Chondrocyte (in vitro differentiated cells): ENCODE measurements around the gene YWHAH. TPM values are rescaled to one million over a fixed set of nuclear protein-coding genes. Genes with fewer than 3 reads are reported as not detected.

Source experiments
- DNase-seq: peaks from one replicate; pipeline ENCODE4 v3.0.0; 2021; ENCODE audit warnings: mixed read lengths, low spot score
- H3K27ac Mint-ChIP-seq: one replicate; pipeline ENCODE4 v1.8.0; 2021; ENCODE audit warnings: mild to moderate bottlenecking, moderate library complexity, mixed read lengths; ENCODE audit not compliant: unreplicated experiment
- H3K27me3 Mint-ChIP-seq: 2 replicates; pipeline ENCODE4 v1.8.0; 2021; ENCODE audit warnings: low read depth, mixed read lengths
- H3K36me3 Mint-ChIP-seq: 2 replicates; pipeline ENCODE4 v1.8.0; 2021; ENCODE audit warnings: low read depth, mixed read lengths
- H3K4me1 Mint-ChIP-seq: 2 replicates; pipeline ENCODE4 v1.8.0; 2021; ENCODE audit warnings: low read depth, mild to moderate bottlenecking, mixed read lengths
- H3K4me3 Mint-ChIP-seq: one replicate; pipeline ENCODE4 v1.8.0; 2021; ENCODE audit warnings: mild to moderate bottlenecking, moderate library complexity, mixed read lengths; ENCODE audit not compliant: unreplicated experiment
- H3K9me3 Mint-ChIP-seq: 2 replicates; pipeline ENCODE4 v1.8.0; 2021; ENCODE audit warnings: low read depth, mixed read lengths
- total RNA-seq: library from RNA; stranded (reverse); gene quantifications from 3 replicates; pipeline ENCODE4 v1.2.1, GENCODE V29; 2021
- TF ChIP-seq, protein P1 (sequence below): fragments of 200-600 bp; sonication (generic); IDR thresholded peaks from 2 replicates; pipeline ENCODE4 v1.5.0; 2021; ENCODE audit warnings: antibody characterized with exemption, mild to moderate bottlenecking, moderate library complexity

YWHAH gene
- total RNA-seq, 1 donor from 2014 or later: 223 TPM

DNA sequence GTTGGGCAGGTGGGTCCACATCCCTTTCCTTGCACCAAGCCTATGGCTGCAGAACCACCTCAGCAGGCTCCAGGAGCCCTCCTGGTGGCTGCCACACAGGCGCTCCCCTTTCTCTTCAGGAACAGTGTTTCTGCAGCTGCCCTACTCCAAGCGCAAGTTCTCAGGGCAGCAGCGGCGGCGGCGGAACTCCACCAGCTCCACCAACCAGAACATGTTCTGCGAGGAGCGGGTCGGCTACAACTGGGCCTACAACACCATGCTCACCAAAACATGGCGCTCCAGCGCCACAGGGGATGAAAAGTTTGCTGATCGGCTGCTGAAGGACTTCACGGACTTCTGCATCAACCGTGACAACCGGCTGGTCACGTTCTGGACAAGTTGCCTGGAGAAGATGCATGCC is 38.2 kb upstream of the YWHAH start:
- no peak overlapping the region for H3K4me3 Mint-ChIP-seq
- no peak overlapping the region for H3K27ac Mint-ChIP-seq
- no peaks in the 10 kb centered on the region for H3K4me1 Mint-ChIP-seq
- H3K36me3 Mint-ChIP-seq: peaks cover 22% of the 10 kb centered on the region
- TF ChIP-seq, protein P1, sequence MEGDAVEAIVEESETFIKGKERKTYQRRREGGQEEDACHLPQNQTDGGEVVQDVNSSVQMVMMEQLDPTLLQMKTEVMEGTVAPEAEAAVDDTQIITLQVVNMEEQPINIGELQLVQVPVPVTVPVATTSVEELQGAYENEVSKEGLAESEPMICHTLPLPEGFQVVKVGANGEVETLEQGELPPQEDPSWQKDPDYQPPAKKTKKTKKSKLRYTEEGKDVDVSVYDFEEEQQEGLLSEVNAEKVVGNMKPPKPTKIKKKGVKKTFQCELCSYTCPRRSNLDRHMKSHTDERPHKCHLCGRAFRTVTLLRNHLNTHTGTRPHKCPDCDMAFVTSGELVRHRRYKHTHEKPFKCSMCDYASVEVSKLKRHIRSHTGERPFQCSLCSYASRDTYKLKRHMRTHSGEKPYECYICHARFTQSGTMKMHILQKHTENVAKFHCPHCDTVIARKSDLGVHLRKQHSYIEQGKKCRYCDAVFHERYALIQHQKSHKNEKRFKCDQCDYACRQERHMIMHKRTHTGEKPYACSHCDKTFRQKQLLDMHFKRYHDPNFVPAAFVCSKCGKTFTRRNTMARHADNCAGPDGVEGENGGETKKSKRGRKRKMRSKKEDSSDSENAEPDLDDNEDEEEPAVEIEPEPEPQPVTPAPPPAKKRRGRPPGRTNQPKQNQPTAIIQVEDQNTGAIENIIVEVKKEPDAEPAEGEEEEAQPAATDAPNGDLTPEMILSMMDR: no peak
- no peaks in the 10 kb centered on the region for H3K27me3 Mint-ChIP-seq
- no peaks in the 10 kb centered on the region for H3K9me3 Mint-ChIP-seq
- DNase-seq: no peak

DNA sequence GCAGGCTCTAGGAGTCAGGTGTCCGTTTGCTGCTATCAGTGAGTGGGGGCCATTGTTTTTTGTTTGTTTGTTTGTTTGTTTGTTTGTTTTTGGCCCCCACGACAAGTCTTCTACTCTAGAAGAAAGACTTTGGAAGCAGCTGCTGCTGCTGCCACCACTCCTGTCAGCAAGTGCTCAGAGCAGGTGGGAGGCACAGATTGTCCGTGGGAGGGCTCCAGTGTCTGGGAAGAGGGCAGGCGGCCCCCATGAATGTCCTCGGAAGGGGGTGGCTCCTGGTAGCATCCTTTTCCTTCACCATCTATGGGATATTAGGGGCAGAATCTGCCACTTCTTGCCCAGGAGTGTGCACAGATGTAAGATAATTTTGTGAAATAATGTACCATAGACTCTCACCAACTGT is 37.8 kb upstream of the YWHAH start:
- Mint-ChIP-seq H3K27ac (no peak overlapping the region), H3K9me3 (no peaks in the 10 kb centered on the region), H3K36me3 (peaks cover 22% of the 10 kb centered on the region), H3K4me1 (no peaks in the 10 kb centered on the region), H3K4me3 (no peak overlapping the region), H3K27me3 (no peaks in the 10 kb centered on the region)
- TF ChIP-seq, protein P1: no peak
- DNase-seq: no peak

DNA sequence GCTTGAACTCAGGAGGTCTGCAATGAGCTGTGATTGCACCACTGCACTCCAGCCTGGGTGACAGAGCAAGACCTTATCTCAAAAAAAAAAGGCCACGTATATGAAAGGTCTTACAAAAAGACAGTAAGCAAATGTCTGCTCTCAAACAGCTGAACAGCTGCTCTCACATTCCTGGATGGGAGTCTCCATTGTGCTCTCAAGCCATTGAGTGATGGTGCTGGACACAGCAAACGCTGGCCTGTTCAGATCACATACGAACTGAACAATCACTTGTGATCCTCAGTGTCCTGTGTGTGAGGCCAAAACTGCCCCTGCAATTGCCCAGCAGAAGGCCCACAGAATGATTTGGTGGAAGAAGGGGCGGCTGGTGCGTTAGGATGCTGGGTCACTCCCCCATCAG is 34.4 kb upstream of the YWHAH start:
- H3K9me3 Mint-ChIP-seq: no peaks in the 10 kb centered on the region
- H3K4me3 Mint-ChIP-seq: no peak overlapping the region
- H3K36me3 Mint-ChIP-seq: peaks cover 17% of the 10 kb centered on the region
- TF ChIP-seq, protein P1: no peak
- no peaks in the 10 kb centered on the region for H3K27me3 Mint-ChIP-seq
- no peak for DNase-seq
- H3K4me1 Mint-ChIP-seq: peaks cover 7% of the 10 kb centered on the region
- no peak overlapping the region for H3K27ac Mint-ChIP-seq

DNA sequence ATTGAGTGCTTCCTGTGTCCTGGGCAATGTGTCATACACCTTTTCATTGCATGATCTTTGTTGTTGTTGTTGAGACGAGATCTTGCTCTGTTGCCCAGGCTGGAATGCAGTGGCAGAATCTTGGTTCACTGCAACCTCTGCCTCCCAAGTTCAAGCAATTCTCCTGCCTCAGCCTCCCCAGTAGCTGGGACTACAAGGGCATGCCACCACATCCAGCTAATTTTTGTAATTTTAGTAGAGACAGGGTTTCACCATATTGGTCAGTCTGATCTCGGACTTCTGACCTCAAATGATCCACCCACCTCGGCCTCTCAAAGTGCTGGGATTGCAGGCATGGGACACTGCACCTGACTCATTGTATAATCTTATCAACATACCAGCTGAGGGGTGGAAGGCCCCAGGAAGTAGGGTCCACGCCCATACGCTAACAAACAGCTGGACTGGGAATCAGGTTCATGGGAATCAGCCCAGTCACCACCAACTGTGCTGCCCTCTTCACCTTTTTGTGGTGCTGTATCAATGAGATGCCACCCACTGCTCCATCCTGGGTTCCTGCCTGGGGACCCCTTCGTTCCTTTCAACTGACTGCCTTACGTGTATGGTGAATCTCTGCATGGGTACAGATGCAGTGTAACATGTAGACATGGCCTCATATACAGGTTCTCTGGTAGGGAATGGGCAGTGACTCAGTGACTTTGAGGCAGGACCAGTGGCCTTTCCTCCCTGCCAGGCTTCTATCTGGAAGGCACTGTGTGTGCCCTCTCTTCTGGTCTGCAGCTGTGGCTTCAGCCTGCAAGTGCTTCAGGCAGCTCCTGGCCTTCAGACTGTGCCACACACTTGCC is 32.5 kb upstream of the YWHAH start:
- H3K4me3 Mint-ChIP-seq: no peak overlapping the region
- no peak overlapping the region for H3K27ac Mint-ChIP-seq
- H3K36me3 Mint-ChIP-seq: peaks cover 10% of the 10 kb centered on the region
- no peaks in the 10 kb centered on the region for H3K27me3 Mint-ChIP-seq
- TF ChIP-seq, protein P1: no peak
- no peaks in the 10 kb centered on the region for H3K9me3 Mint-ChIP-seq
- DNase-seq: no peak
- H3K4me1 Mint-ChIP-seq: peaks cover 7% of the 10 kb centered on the region

DNA sequence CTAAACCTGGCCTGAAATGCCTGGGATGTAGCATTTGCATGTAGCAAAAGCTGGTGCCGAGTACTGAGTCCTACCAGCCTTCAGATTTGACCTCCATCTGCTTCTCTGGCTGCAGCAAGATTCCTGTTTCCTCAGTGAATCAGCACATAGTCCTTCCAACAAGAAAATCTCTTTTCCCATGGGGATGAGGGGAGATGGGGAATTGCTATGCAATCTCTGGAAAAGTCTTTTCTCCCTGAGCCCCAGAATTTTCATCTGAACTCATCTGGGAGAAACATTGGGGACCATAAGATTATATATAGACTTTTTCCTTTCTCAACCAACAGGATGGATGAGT is 32.0 kb upstream of the YWHAH start:
- H3K27me3 Mint-ChIP-seq: no peaks in the 10 kb centered on the region
- H3K9me3 Mint-ChIP-seq: no peaks in the 10 kb centered on the region
- TF ChIP-seq, protein P1: no peak
- no peak overlapping the region for H3K27ac Mint-ChIP-seq
- DNase-seq: no peak
- H3K36me3 Mint-ChIP-seq: peaks cover 8% of the 10 kb centered on the region
- no peak overlapping the region for H3K4me3 Mint-ChIP-seq
- H3K4me1 Mint-ChIP-seq: peaks cover 7% of the 10 kb centered on the region
